Measurements from ENCODE around the gene SMIM14. TPM values are rescaled to one million over a fixed set of nuclear protein-coding genes. Genes with fewer than 3 reads are reported as not detected.

Gene SMIM14
- total RNA-seq, 1 donor from 2014 or later = 61.2 TPM

DNA sequence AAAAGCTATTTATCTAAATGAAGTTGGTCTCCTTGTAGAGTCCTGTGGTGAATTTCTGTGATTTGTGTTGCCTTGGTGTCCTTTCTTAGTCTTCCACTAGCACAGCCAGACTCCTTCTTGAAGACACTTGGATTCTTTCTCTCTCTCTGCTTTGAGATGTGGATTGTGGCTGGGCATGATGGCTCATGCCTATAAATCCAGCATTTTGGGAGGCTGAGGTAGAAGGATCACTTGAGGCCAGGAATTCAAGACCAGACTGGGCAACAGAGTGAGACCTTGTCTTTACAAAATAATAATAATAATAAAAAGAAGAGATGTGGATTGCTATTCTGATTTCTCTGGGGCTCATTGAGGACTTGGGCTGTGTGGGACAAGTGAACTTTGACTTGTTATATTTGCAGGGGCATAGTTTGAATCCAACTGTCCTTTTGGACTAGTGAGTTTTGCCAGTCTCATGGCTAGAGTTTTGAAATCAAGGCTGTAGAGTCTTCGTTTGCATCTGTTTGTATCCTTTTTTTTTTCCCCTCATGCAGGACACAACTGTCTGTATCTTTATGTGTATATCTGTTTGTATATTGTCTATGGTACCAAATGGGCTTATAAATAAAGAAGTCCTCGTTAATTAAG is 11.1 kb upstream of the SMIM14 start:
- TF ChIP-seq, protein P1, sequence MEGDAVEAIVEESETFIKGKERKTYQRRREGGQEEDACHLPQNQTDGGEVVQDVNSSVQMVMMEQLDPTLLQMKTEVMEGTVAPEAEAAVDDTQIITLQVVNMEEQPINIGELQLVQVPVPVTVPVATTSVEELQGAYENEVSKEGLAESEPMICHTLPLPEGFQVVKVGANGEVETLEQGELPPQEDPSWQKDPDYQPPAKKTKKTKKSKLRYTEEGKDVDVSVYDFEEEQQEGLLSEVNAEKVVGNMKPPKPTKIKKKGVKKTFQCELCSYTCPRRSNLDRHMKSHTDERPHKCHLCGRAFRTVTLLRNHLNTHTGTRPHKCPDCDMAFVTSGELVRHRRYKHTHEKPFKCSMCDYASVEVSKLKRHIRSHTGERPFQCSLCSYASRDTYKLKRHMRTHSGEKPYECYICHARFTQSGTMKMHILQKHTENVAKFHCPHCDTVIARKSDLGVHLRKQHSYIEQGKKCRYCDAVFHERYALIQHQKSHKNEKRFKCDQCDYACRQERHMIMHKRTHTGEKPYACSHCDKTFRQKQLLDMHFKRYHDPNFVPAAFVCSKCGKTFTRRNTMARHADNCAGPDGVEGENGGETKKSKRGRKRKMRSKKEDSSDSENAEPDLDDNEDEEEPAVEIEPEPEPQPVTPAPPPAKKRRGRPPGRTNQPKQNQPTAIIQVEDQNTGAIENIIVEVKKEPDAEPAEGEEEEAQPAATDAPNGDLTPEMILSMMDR (IDR thresholded peaks at IDR 0.05) = no peak
- intact Hi-C loops (cut with DNase I) = no loop called here
- DNase-seq = no peak
- H3K9me3 ChIP-seq = no peaks in the 10 kb centered on the region
- no peak for ATAC-seq
- no peak overlapping the region for H3K27ac ChIP-seq
- no peaks in the 10 kb centered on the region for H3K4me1 ChIP-seq
- no peaks in the 10 kb centered on the region for H3K27me3 ChIP-seq (ENCODE audit: low read depth)
- no peaks in the 10 kb centered on the region for H3K36me3 ChIP-seq
- H3K4me3 ChIP-seq = no peak overlapping the region

DNA sequence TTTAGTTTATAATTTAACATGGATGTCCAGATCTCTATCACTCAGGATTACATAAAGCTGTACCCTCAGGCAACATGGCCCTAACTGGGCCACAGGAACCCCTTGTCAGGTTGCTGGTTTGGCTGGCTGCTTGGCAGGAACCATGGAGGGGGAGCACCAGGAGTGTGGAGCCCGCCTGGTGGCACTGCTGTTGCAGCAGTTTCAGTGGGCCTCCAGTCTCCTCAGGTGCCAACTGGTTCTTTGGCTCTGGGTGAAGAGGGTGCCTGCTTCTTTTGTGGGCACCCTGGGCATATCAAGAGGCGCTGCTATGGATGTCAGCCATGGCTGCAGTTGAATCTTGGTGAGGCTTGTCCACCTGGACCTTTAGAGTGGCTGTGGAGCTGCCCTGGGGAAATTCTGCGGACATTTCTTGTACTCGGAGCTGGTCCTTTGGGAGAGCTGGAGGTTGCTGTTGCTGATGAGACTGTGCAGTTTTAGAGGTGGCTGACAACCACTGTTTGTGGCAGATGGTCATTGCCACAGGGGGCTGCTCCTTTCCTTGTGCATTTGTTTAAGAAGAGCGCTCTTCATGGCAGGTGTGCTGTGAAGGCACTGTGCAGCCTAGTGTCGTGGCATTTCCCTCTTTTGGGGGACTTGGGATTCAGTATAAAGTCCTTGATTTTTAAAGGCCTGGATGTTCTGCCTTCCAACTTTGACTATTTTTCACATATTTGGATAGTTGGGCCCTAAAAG is 10.3 kb upstream of the SMIM14 start:
- intact Hi-C loops (cut with DNase I) = no loop called here
- DNase-seq (no peak), ATAC-seq (no peak)
- Histone ChIP-seq H3K9me3 (no peaks in the 10 kb centered on the region), H3K4me1 (no peaks in the 10 kb centered on the region), H3K27ac (no peak overlapping the region), H3K36me3 (no peaks in the 10 kb centered on the region), H3K4me3 (no peak overlapping the region), H3K27me3 (ENCODE audit: low read depth) (no peaks in the 10 kb centered on the region)
- TF ChIP-seq, protein P1 (IDR thresholded peaks at IDR 0.05) = no peak

DNA sequence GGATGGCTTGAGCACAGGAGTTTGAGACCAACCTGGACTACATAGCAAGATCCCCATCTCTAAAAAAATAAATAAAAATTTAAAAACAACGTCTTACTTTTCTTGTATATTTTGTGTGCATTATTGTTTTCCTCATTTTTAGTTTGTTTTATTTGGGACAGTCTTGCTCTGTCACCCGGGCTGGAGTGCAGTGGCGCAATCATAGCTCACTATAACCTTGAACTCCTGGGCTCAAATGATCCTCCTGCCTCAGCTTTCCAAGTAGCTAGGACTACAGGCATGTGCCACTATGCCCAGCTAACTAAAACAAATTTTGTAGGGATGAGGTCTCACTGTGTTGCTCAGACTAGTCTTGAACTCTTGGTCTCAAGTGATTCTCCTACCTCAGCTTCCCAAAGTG is 9.5 kb upstream of the SMIM14 start:
- Histone ChIP-seq H3K4me1 (no peaks in the 10 kb centered on the region), H3K27me3 (ENCODE audit: low read depth) (no peaks in the 10 kb centered on the region), H3K4me3 (no peak overlapping the region), H3K9me3 (no peaks in the 10 kb centered on the region), H3K36me3 (no peaks in the 10 kb centered on the region), H3K27ac (no peak overlapping the region)
- intact Hi-C loops (cut with DNase I) = no loop called here
- ATAC-seq = no peak
- TF ChIP-seq, protein P1 (IDR thresholded peaks at IDR 0.05) = no peak
- DNase-seq = no peak

DNA sequence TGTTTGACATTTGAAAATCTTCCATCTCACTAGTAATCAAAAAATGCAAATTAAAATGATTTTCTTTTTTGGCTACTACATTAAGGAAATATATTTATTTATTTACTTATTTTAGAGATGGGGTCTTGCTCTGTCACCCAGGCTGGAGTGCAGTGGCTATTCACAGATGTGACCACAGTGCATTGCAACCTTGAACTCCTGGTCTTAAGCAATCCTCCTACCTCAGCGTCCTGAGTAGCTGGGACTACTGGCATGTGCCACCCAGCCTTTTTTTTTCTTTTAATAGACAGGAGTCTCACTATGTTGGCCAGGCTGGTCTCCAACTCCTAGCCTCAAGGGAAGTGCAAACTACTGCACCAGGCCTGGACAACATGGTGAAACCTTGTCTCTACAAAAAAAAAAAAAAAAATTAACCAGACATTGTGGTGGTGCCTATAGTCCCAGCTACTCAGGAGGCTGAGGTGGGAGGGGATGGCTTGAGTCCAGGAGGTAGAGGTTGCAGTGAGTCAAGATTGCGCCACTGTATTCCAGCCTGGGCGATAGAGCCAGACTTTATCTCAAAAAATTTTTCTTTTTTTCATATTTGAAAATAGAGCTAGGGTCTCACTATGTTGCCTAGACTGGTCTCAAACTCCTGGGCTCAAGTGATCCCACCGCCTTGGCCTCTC is 4.4 kb upstream of the SMIM14 start:
- DNase-seq (no peak), ATAC-seq (no peak)
- TF ChIP-seq, protein P1 (IDR thresholded peaks at IDR 0.05) = no peak
- Histone ChIP-seq H3K36me3 (no peaks in the 10 kb centered on the region), H3K27me3 (ENCODE audit: low read depth) (no peaks in the 10 kb centered on the region), H3K4me1 (peaks cover 11% of the 10 kb centered on the region), H3K27ac (no peak overlapping the region), H3K9me3 (no peaks in the 10 kb centered on the region), H3K4me3 (no peak overlapping the region)
- intact Hi-C loops (cut with DNase I) = no loop called here

DNA sequence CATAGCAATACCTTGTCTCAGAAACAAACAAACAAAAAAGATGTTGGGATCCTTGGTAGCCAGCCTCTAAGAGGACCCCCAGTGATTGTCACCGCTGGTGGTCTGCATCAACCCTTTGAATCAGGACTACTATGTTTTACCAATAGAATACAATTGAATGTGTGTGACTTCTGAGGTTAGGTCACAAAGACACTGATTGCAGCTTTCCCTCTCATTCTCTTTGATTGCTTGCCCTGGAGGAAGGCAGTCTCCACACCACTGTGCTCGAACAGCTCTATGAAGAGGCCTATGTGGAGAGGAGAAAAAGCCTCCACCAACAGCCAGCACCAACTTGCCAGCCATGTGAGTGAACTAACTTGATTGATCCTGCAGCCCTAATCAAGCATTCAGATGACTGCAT is 2.8 kb upstream of the SMIM14 start:
- no peaks in the 10 kb centered on the region for H3K27me3 ChIP-seq (ENCODE audit: low read depth)
- intact Hi-C loops (cut with DNase I) = no loop called here
- DNase-seq (no peak), ATAC-seq (no peak)
- H3K27ac ChIP-seq = no peak overlapping the region
- no peaks in the 10 kb centered on the region for H3K9me3 ChIP-seq
- H3K4me3 ChIP-seq = no peak overlapping the region
- H3K36me3 ChIP-seq = no peaks in the 10 kb centered on the region
- TF ChIP-seq, protein P1 (IDR thresholded peaks at IDR 0.05) = no peak
- H3K4me1 ChIP-seq = peaks cover 18% of the 10 kb centered on the region
